GM12878 (cell line): Measurements from ENCODE around the gene FNDC11. TPM values are rescaled to one million over a fixed set of nuclear protein-coding genes. Genes with fewer than 3 reads are reported as not detected.
A peak's percentile ranks its signal among the peaks of the same experiment; 100 is the strongest.

Experiments
- ATAC-seq: fragments of 200-7000 bp; cut with Tn5 transposase; 3 replicates; pipeline ENCODE4 v1.9.1; 2020; ENCODE audit warnings: mild to moderate bottlenecking, moderate library complexity
- BruUV-seq: library from RNA; stranded (reverse); fragments of 400-500 nt; replicated peaks from 2 replicates; lab custom pipeline; 2021; lab: Mats Ljungman, UMichigan
- CTCF ChIA-PET: fragments of 300-600 bp; sonication (Branson Sonifier 250); formaldehyde crosslinking; extraction: SDS; loops from one replicate; lab custom pipeline; 2021; ENCODE audit warnings: inconsistent platforms; lab: Yijun Ruan, JAX
- POLR2A ChIA-PET: fragments of 350-600 bp; formaldehyde crosslinking; extraction: SDS; loops from one replicate; lab custom pipeline; 2021; ENCODE audit warnings: inconsistent platforms; lab: Charles Lee
- RAD21 ChIA-PET: fragments of 300-600 bp; sonication (Branson Sonifier 250); formaldehyde crosslinking; loops from one replicate; lab custom pipeline; 2023; ENCODE audit warnings: antibody characterized with exemption; ENCODE audit not compliant: unreplicated experiment; lab: Charles Lee
- SMC1A ChIA-PET: fragments of 300-600 bp; sonication (Branson Sonifier 250); formaldehyde crosslinking; loops from one replicate; lab custom pipeline; 2023; ENCODE audit not compliant: unreplicated experiment, uncharacterized antibody; lab: Charles Lee
- DNase-seq: peaks from one replicate; pipeline ENCODE4 v3.0.0-alpha.2; 2011; ENCODE audit warnings: low read depth, low spot score
- FAIRE-seq: peaks from 3 replicates; lab custom pipeline; 2011; peaks lifted over from hg19 to GRCh38; lab: Jason Lieb, UNC
- H2AFZ ChIP-seq: 2 replicates; pipeline ENCODE4 v1.6.0; 2011; ENCODE audit warnings: low read depth, low read length, control low read depth; ENCODE audit not compliant: control insufficient read depth
- H3K27ac ChIP-seq: 2 replicates; pipeline ENCODE4 v1.5.1; 2011; ENCODE audit warnings: control low read depth; ENCODE audit not compliant: control insufficient read depth, insufficient read depth
- H3K27me3 ChIP-seq, 2 experiments: replicated peaks in 1 of 2; 2 replicates each; pipeline versions ENCODE4 v1.6.0 to v1.6.1; 2011; ENCODE audit warnings: low read length in 1 of 2; ENCODE audit not compliant: control insufficient read depth in 2 of 2, insufficient read depth in 2 of 2
- H3K36me3 ChIP-seq, 2 experiments: 2 replicates each; pipeline ENCODE4 v1.5.1; 2011; ENCODE audit warnings: low read length in 1 of 2; ENCODE audit not compliant: control insufficient read depth in 2 of 2, insufficient read depth in 2 of 2
- H3K4me1 ChIP-seq: 2 replicates; pipeline ENCODE4 v1.6.1; 2011; ENCODE audit warnings: mild to moderate bottlenecking, low read length, moderate library complexity, mixed read lengths; ENCODE audit not compliant: control insufficient read depth, insufficient read depth
- H3K4me2 ChIP-seq: 2 replicates; pipeline ENCODE4 v1.6.0; 2011; ENCODE audit warnings: control low read depth; ENCODE audit not compliant: control insufficient read depth, insufficient read depth
- H3K4me3 ChIP-seq: fragments of 200-600 bp; sonication (generic); 2 replicates; pipeline ENCODE4 v1.5.1; 2016
- H3K79me2 ChIP-seq: 2 replicates; pipeline ENCODE4 v1.6.0; 2011; ENCODE audit warnings: low read length; ENCODE audit not compliant: control insufficient read depth, insufficient read depth
- H3K9ac ChIP-seq: 2 replicates; pipeline ENCODE4 v1.8.0; 2011; ENCODE audit warnings: low read length, control low read depth, mixed read lengths; ENCODE audit not compliant: control insufficient read depth, insufficient read depth
- H3K9me3 ChIP-seq: replicated peaks from 3 replicates; pipeline ENCODE4 v1.5.1; 2011; ENCODE audit warnings: mild to moderate bottlenecking, low read length; ENCODE audit not compliant: control insufficient read depth, insufficient read depth
- H4K20me1 ChIP-seq: 2 replicates; pipeline ENCODE4 v1.6.0; 2011; ENCODE audit not compliant: control insufficient read depth, insufficient read depth
- ATF7 ChIP-seq: fragments of 450-650 bp; IDR thresholded peaks from 2 replicates; pipeline ENCODE4 v1.6.1; 2016; ENCODE audit warnings: low read depth, mild to moderate bottlenecking
- CEBPZ ChIP-seq: fragments of 150-350 bp; IDR thresholded peaks from 2 replicates; pipeline ENCODE4 v1.6.1; 2016; ENCODE audit warnings: low read depth, low read length
- CHD1 ChIP-seq: IDR thresholded peaks from 2 replicates; pipeline ENCODE4 v1.6.1; 2012; ENCODE audit warnings: low read depth, low read length, improper control_type of control experiment
- CREB1 ChIP-seq: IDR thresholded peaks from 2 replicates; pipeline ENCODE4 v1.6.1; 2012; ENCODE audit warnings: low read depth, mild to moderate bottlenecking, inconsistent platforms
- EED ChIP-seq: sonication (generic); IDR thresholded peaks from 2 replicates; pipeline ENCODE4 v1.6.1; 2016; ENCODE audit warnings: antibody characterized with exemption, low read depth
- EGR1 ChIP-seq, 2 experiments: IDR thresholded peaks; 1 replicate in 1 of 2; 2 replicates in 1 of 2; pipeline ENCODE4 v1.6.1; 2011 to 2012; ENCODE audit warnings: low read depth in 2 of 2, low read length in 2 of 2, borderline replicate concordance in 1 of 2, mild to moderate bottlenecking in 1 of 2, moderate library complexity in 1 of 2
- MTA2 ChIP-seq: fragments of 450-650 bp; IDR thresholded peaks from 2 replicates; pipeline ENCODE4 v1.6.1; 2016; ENCODE audit warnings: low read depth, mild to moderate bottlenecking, moderate library complexity
- RAD21 ChIP-seq: IDR thresholded peaks from 2 replicates; pipeline ENCODE4 v1.6.1; 2011; ENCODE audit warnings: mild to moderate bottlenecking, low read depth, low read length, moderate library complexity; ENCODE audit not compliant: insufficient read depth
- SMC3 ChIP-seq: IDR thresholded peaks from 2 replicates; pipeline ENCODE4 v1.6.1; 2011; ENCODE audit warnings: low read length, improper control_type of control experiment, borderline replicate concordance
- TBL1XR1 ChIP-seq: IDR thresholded peaks from 2 replicates; pipeline ENCODE4 v1.6.1; 2012; ENCODE audit warnings: low read depth, low read length, improper control_type of control experiment
- TCF3 ChIP-seq: IDR thresholded peaks from 2 replicates; pipeline ENCODE4 v1.6.1; 2012; ENCODE audit warnings: low read depth, mild to moderate bottlenecking, low read length, borderline replicate concordance; ENCODE audit not compliant: insufficient read depth
- TCF7 ChIP-seq: IDR thresholded peaks from 2 replicates; pipeline ENCODE4 v1.6.1; 2014; ENCODE audit warnings: antibody characterized with exemption, borderline replicate concordance
- YY1 ChIP-seq: IDR thresholded peaks from 2 replicates; pipeline ENCODE4 v1.6.1; 2011; ENCODE audit warnings: low read depth, mild to moderate bottlenecking, low read length
- ZNF622 ChIP-seq: fragments of 450-650 bp; IDR thresholded peaks from 2 replicates; pipeline ENCODE4 v1.6.1; 2017; ENCODE audit warnings: mild to moderate bottlenecking, inconsistent platforms
- WGBS: methylation state at CpG from one replicate; pipeline ENCODE4 v1.1.6; 2016; ENCODE audit warnings: low lambda C conversion rate; ENCODE audit not compliant: insufficient replicate concordance, insufficient coverage; ENCODE audit errors: missing lambda C conversion rate; 5-methylcytosine and 5-hydroxymethylcytosine counted together
- in situ Hi-C: fragments of 300-500 bp; cut with MboI; formaldehyde crosslinking; loops from 9 replicates; pipeline ENCODE4 v1.14.3; 2018; ENCODE audit warnings: mixed read lengths
- intact Hi-C: fragments of 100-400 bp; cut with micrococcal nuclease; formaldehyde crosslinking; loops from one replicate; pipeline ENCODE4 v1.14.2; 2022; ENCODE audit not compliant: unreplicated experiment
- polyA plus RNA-seq, 11 experiments: library from polyadenylated mRNA; depleted of rRNA in 4 of 11; unstranded in 6 of 11; stranded (reverse) in 5 of 11; fragments of >200 nt; fragmentation: Nextera tagmentation in 4 of 11; fragmentation: Illumina TruSeq in 1 of 11; extraction: Ambion mirVana in 4 of 11; extraction: Trizol in 1 of 11; gene quantifications; 1 replicate in 1 of 11; 2 replicates in 10 of 11; pipeline versions ENCODE4 v1.2.1 to v1.2.3, GENCODE V29; 2011 to 2016; ENCODE audit warnings: inconsistent platforms in 2 of 11, missing spikeins in 2 of 11, low read depth in 1 of 11
- total RNA-seq, 4 experiments: library from RNA; depleted of rRNA in 3 of 4; stranded (reverse); fragments of >200 nt in 3 of 4; fragmentation: Illumina TruSeq in 1 of 4; extraction: Trizol in 1 of 4; gene quantifications; 2 replicates each; pipeline versions ENCODE4 v1.2.1 to v1.2.3, GENCODE V29; 2013 to 2021
- TF ChIP-seq, protein P1 (sequence below): fragments of 450-650 bp; conservative IDR thresholded peaks from 2 replicates; pipeline ENCODE4 v1.6.1; 2017; ENCODE audit warnings: mild to moderate bottlenecking, moderate library complexity
- TF ChIP-seq, protein P2 (sequence below), 3 experiments: IDR thresholded peaks in 2 of 3; conservative IDR thresholded peaks in 1 of 3; 2 replicates each; pipeline ENCODE4 v1.5.1; 2011; ENCODE audit warnings: low read depth in 3 of 3, low read length in 3 of 3, mild to moderate bottlenecking in 3 of 3, control low read depth in 2 of 3, moderate library complexity in 2 of 3, inconsistent platforms in 1 of 3, mixed read lengths in 1 of 3; ENCODE audit not compliant: control insufficient read depth in 2 of 3, insufficient read depth in 1 of 3; ENCODE audit errors: extremely low read depth in 1 of 3

FNDC11 gene
- total and polyA plus RNA-seq, 10 of the 15 experiments (the other 5 are each of a cell fraction or from before 2014, with no cell fraction given), result 0.09 to 0.72 (median 0.34) TPM; not detected in 2

GRCh38 chr20:63580796-63581461 is 27.0 kb downstream of the FNDC11 start:
- ChIA-PET POLR2A (interaction anchor here (0.9 kb wide), 1 partner anchor 43 kb away, joined by 3 read pairs; no protein-coding TSS in a partner anchor), CTCF (interaction anchor here (1.4 to 2.3 kb wide), 3 partner anchors 43 to 156 kb away, joined by 5 to 8 read pairs (median 8); partner anchors contain the start of genes LIME1, PTK6 and RTEL1), RAD21 (interaction anchor here (1.3 to 2.3 kb wide), 4 partner anchors 41 to 393 kb away, joined by 3 to 15 read pairs (median 5); no protein-coding TSS in a partner anchor), SMC1A (interaction anchor here (1.8 to 2.2 kb wide), 2 partner anchors 43 to 133 kb away, joined by 4 to 8 read pairs; partner anchors contain the start of gene PTK6)
- Histone ChIP-seq H3K9me3 (no peaks in the 10 kb centered on the region), H4K20me1 (no peaks in the 10 kb centered on the region; the same call in 1 of the 2 replicates), H3K27ac (no peak overlapping the region), H3K79me2 (no peaks in the 10 kb centered on the region), H3K4me3 (no peak overlapping the region), H3K9ac (no peak overlapping the region), H3K4me2 (no peak overlapping the region), H2AFZ (no peak overlapping the region), H3K27me3 (no peaks in the 10 kb centered on the region), H3K4me1 (no peaks in the 10 kb centered on the region), H3K36me3 (no peaks in the 10 kb centered on the region)
- in situ Hi-C loops (no loop called here), intact Hi-C loops (no loop called here)
- peak; percentile 94 for ATAC-seq
- no TSS peak for BruUV-seq
- DNase-seq, result no peak
- WGBS, result 40% methylated on average over 12 of the region's 12 CpGs
- FAIRE-seq, result peak; percentile 78
- no peak for TF ChIP-seq TCF3
- no peak for TF ChIP-seq TBL1XR1
- 0 out of 2 replicates have a peak, but pooled peaks have one; percentile 7 for TF ChIP-seq CREB1
- TF ChIP-seq YY1, result no peak
- peak; percentile 80 for TF ChIP-seq SMC3
- TF ChIP-seq, protein P1, sequence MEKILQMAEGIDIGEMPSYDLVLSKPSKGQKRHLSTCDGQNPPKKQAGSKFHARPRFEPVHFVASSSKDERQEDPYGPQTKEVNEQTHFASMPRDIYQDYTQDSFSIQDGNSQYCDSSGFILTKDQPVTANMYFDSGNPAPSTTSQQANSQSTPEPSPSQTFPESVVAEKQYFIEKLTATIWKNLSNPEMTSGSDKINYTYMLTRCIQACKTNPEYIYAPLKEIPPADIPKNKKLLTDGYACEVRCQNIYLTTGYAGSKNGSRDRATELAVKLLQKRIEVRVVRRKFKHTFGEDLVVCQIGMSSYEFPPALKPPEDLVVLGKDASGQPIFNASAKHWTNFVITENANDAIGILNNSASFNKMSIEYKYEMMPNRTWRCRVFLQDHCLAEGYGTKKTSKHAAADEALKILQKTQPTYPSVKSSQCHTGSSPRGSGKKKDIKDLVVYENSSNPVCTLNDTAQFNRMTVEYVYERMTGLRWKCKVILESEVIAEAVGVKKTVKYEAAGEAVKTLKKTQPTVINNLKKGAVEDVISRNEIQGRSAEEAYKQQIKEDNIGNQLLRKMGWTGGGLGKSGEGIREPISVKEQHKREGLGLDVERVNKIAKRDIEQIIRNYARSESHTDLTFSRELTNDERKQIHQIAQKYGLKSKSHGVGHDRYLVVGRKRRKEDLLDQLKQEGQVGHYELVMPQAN, result 0 out of 2 replicates have a peak, but pooled peaks have one; percentile 23
- TF ChIP-seq EED, result no peak
- no peak for TF ChIP-seq MTA2
- peak; percentile 84 for TF ChIP-seq RAD21
- TF ChIP-seq CHD1, result no peak
- peak in 1 of 2 experiments; percentile 13; a peak in 1 of 3 replicates for TF ChIP-seq EGR1 (IDR thresholded peaks at IDR 0.05; ENCODE audit: borderline replicate concordance in 1 of 2, low read depth in 2 of 2, low read length in 2 of 2)
- peak; percentile 64 for TF ChIP-seq ATF7
- no peak for TF ChIP-seq CEBPZ
- no peak for TF ChIP-seq TCF7
- no peak for TF ChIP-seq ZNF622
- TF ChIP-seq, protein P2, sequence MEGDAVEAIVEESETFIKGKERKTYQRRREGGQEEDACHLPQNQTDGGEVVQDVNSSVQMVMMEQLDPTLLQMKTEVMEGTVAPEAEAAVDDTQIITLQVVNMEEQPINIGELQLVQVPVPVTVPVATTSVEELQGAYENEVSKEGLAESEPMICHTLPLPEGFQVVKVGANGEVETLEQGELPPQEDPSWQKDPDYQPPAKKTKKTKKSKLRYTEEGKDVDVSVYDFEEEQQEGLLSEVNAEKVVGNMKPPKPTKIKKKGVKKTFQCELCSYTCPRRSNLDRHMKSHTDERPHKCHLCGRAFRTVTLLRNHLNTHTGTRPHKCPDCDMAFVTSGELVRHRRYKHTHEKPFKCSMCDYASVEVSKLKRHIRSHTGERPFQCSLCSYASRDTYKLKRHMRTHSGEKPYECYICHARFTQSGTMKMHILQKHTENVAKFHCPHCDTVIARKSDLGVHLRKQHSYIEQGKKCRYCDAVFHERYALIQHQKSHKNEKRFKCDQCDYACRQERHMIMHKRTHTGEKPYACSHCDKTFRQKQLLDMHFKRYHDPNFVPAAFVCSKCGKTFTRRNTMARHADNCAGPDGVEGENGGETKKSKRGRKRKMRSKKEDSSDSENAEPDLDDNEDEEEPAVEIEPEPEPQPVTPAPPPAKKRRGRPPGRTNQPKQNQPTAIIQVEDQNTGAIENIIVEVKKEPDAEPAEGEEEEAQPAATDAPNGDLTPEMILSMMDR (IDR thresholded peaks at IDR 0.05 in 2 of 3, conservative IDR thresholded peaks at IDR 0.05 in 1 of 3; ENCODE audit: control insufficient read depth in 2 of 3, extremely low read depth in 1 of 3, insufficient read depth in 1 of 3, low read depth in 3 of 3, low read length in 3 of 3), result peak; percentile 65 to 86 (median 70)
